H1 (cell line): ENCODE data around the gene ACAP3. TPM values are rescaled to one million over a fixed set of nuclear protein-coding genes. Genes with fewer than 3 reads are reported as not detected.

Experiments
- CTCF ChIA-PET: fragments of 300-600 bp; sonication (Branson Sonifier 250); formaldehyde crosslinking; loops from one replicate; lab custom pipeline; 2021; ENCODE audit not compliant: partially characterized antibody; lab: Charles Lee
- POLR2A ChIA-PET: fragments of 300-600 bp; sonication (Branson Sonifier 250); formaldehyde crosslinking; loops from one replicate; lab custom pipeline; 2021; ENCODE audit warnings: inconsistent platforms; ENCODE audit not compliant: partially characterized antibody; lab: Charles Lee
- DNase-seq, 2 experiments: peaks; one replicate each; pipeline versions ENCODE4 v3.0.0 to v3.0.0-alpha.2; 2010 to 2022; ENCODE audit warnings: low spot score in 2 of 2, low read depth in 1 of 2, mixed read lengths in 1 of 2
- FAIRE-seq: peaks from 2 replicates; lab custom pipeline; 2011; peaks lifted over from hg19 to GRCh38; lab: Jason Lieb, UNC
- H2AFZ ChIP-seq: 2 replicates; pipeline ENCODE4 v1.8.1; 2012; ENCODE audit warnings: low read length, inconsistent platforms
- H2AK5ac ChIP-seq: 2 replicates; pipeline ENCODE4 v1.6.1; 2013; ENCODE audit warnings: low read depth, low read length
- H2BK120ac ChIP-seq: replicated peaks from 2 replicates; pipeline ENCODE3; 2013; ENCODE audit warnings: low read depth, low read length, inconsistent platforms
- H2BK12ac ChIP-seq: 2 replicates; pipeline ENCODE4 v1.6.1; 2013; ENCODE audit warnings: low read depth, low read length
- H2BK15ac ChIP-seq: 2 replicates; pipeline ENCODE4 v1.6.1; 2013; ENCODE audit warnings: low read length
- H2BK20ac ChIP-seq: 2 replicates; pipeline ENCODE4 v1.6.1; 2013; ENCODE audit warnings: low read length
- H2BK5ac ChIP-seq: 2 replicates; pipeline ENCODE4 v1.6.1; 2013; ENCODE audit warnings: low read depth, low read length
- H3K14ac ChIP-seq: 2 replicates; pipeline ENCODE4 v1.6.1; 2013; ENCODE audit warnings: inconsistent platforms; ENCODE audit not compliant: insufficient read length
- H3K18ac ChIP-seq: 2 replicates; pipeline ENCODE4 v1.6.1; 2013; ENCODE audit warnings: low read length; ENCODE audit errors: extremely low read depth
- H3K23ac ChIP-seq: 2 replicates; pipeline ENCODE4 v1.6.1; 2013; ENCODE audit warnings: inconsistent platforms; ENCODE audit not compliant: insufficient read length
- H3K23me2 ChIP-seq: 2 replicates; pipeline ENCODE4 v1.6.1; 2013; ENCODE audit warnings: low read depth, low read length
- H3K27ac ChIP-seq: 2 replicates; pipeline ENCODE4 v1.6.1; 2011; ENCODE audit warnings: low read depth, low read length, inconsistent platforms
- H3K27me3 ChIP-seq, 4 experiments: replicated peaks in 1 of 4; 1 replicate in 1 of 4; 2 replicates in 3 of 4; pipeline versions ENCODE4 v1.6.1 to v1.8.1; 2011 to 2013; ENCODE audit warnings: low read length in 3 of 4, mild to moderate bottlenecking in 3 of 4, inconsistent platforms in 2 of 4, mixed read lengths in 2 of 4, moderate library complexity in 1 of 4; ENCODE audit not compliant: control insufficient read depth in 3 of 4, insufficient read depth in 3 of 4; ENCODE audit errors: extremely low read depth in 1 of 4
- H3K36me3 ChIP-seq, 4 experiments: 2 replicates each; pipeline versions ENCODE4 v1.6.1 to v1.8.1; 2011 to 2013; ENCODE audit warnings: mild to moderate bottlenecking in 4 of 4, low read length in 3 of 4, moderate library complexity in 2 of 4, control low read depth in 1 of 4, inconsistent platforms in 1 of 4; ENCODE audit not compliant: insufficient read depth in 4 of 4, control insufficient read depth in 2 of 4
- H3K4ac ChIP-seq: replicated peaks from 2 replicates; pipeline ENCODE3; 2013; ENCODE audit warnings: low read length, low read depth, mixed read lengths, inconsistent platforms; ENCODE audit not compliant: insufficient read length
- H3K4me1 ChIP-seq, 4 experiments: replicated peaks in 1 of 4; 1 replicate in 1 of 4; 2 replicates in 3 of 4; pipeline versions ENCODE4 v1.6.1 to v1.8.1; 2011 to 2013; ENCODE audit warnings: low read length in 3 of 4, inconsistent platforms in 2 of 4, mixed read lengths in 1 of 4; ENCODE audit not compliant: insufficient read depth in 4 of 4, control insufficient read depth in 3 of 4
- H3K4me2 ChIP-seq, 2 experiments: 2 replicates each; pipeline versions ENCODE4 v1.6.1 to v1.8.1; 2011 to 2013; ENCODE audit warnings: low read depth in 2 of 2, low read length in 2 of 2, control low read depth in 1 of 2, inconsistent platforms in 1 of 2, mild to moderate bottlenecking in 1 of 2; ENCODE audit not compliant: insufficient read depth in 1 of 2
- H3K4me3 ChIP-seq, 4 experiments: fragments of 200-600, 300-600 bp in 1 of 4; sonication (generic), shearing (Covaris generic), sonication (Bioruptor Twin) in 1 of 4; 2 replicates each; pipeline versions ENCODE4 v1.5.1 to v1.8.1; 2011 to 2016; ENCODE audit warnings: low read length in 4 of 4, low read depth in 3 of 4, control low read depth in 2 of 4, inconsistent platforms in 2 of 4, mild to moderate bottlenecking in 2 of 4, mixed read lengths in 1 of 4, moderate library complexity in 1 of 4; ENCODE audit not compliant: insufficient read depth in 2 of 4; ENCODE audit errors: extremely low read depth in 1 of 4
- H3K56ac ChIP-seq: replicated peaks from 2 replicates; pipeline ENCODE3; 2013; ENCODE audit warnings: low read depth, mild to moderate bottlenecking, mixed read lengths, low read length, inconsistent platforms; ENCODE audit not compliant: insufficient read length
- H3K79me1 ChIP-seq: 2 replicates; pipeline ENCODE4 v1.6.1; 2013; ENCODE audit warnings: low read depth, low read length, control low read depth
- H3K79me2 ChIP-seq, 2 experiments: 2 replicates each; pipeline versions ENCODE4 v1.6.1 to v1.8.1; 2012 to 2013; ENCODE audit warnings: low read length in 2 of 2, mild to moderate bottlenecking in 2 of 2, inconsistent platforms in 1 of 2; ENCODE audit not compliant: insufficient read depth in 2 of 2, control insufficient read depth in 1 of 2
- H3K9ac ChIP-seq, 4 experiments: replicated peaks in 1 of 4; 1 replicate in 1 of 4; 2 replicates in 3 of 4; pipeline versions ENCODE4 v1.6.1 to v1.8.1; 2011 to 2013; ENCODE audit warnings: low read depth in 3 of 4, low read length in 3 of 4, control low read depth in 2 of 4, mild to moderate bottlenecking in 2 of 4, moderate library complexity in 2 of 4, inconsistent platforms in 1 of 4; ENCODE audit errors: extremely low read depth in 1 of 4
- H3K9me3 ChIP-seq, 2 experiments: 2 replicates each; pipeline versions ENCODE4 v1.6.1 to v1.8.1; 2012 to 2013; ENCODE audit warnings: mild to moderate bottlenecking in 2 of 2, moderate library complexity in 2 of 2, control low read depth in 1 of 2, inconsistent platforms in 1 of 2, low read depth in 1 of 2, low read length in 1 of 2, mixed read lengths in 1 of 2; ENCODE audit not compliant: insufficient read depth in 2 of 2
- H4K20me1 ChIP-seq, 2 experiments: replicated peaks in 1 of 2; 2 replicates each; pipeline versions ENCODE3 to v1.8.1; 2011 to 2013; ENCODE audit warnings: inconsistent platforms in 2 of 2, low read length in 2 of 2, mild to moderate bottlenecking in 1 of 2; ENCODE audit not compliant: insufficient read depth in 2 of 2, control insufficient read depth in 1 of 2
- H4K5ac ChIP-seq: 2 replicates; pipeline ENCODE4 v1.6.1; 2013; ENCODE audit warnings: low read length, low read depth, mixed read lengths, inconsistent platforms; ENCODE audit not compliant: insufficient read length
- H4K8ac ChIP-seq: 2 replicates; pipeline ENCODE4 v1.8.0; 2013; ENCODE audit warnings: mild to moderate bottlenecking, moderate library complexity, low read length, inconsistent platforms; ENCODE audit not compliant: insufficient read depth; ENCODE audit errors: extremely low read depth
- H4K91ac ChIP-seq: replicated peaks from 2 replicates; pipeline ENCODE3; 2013; ENCODE audit warnings: low read length, mixed read lengths, inconsistent platforms; ENCODE audit not compliant: insufficient read length
- ATF3 ChIP-seq: IDR thresholded peaks from 2 replicates; pipeline ENCODE4 v1.6.1; 2011; ENCODE audit warnings: low read depth, mild to moderate bottlenecking, low read length; ENCODE audit not compliant: insufficient read depth
- BCL11A ChIP-seq, 2 experiments: IDR thresholded peaks; one replicate each; pipeline ENCODE4 v1.6.1; 2011; ENCODE audit warnings: low read depth in 2 of 2, low read length in 2 of 2, mild to moderate bottlenecking in 2 of 2
- BRCA1 ChIP-seq: IDR thresholded peaks from 2 replicates; pipeline ENCODE4 v1.6.1; 2012; ENCODE audit warnings: low read depth, low read length, improper control_type of control experiment
- CREB1 ChIP-seq: IDR thresholded peaks from 2 replicates; pipeline ENCODE4 v1.6.1; 2012; ENCODE audit warnings: inconsistent platforms
- KDM1A ChIP-seq: fragments of 200-600, 300-600 bp; sonication (generic); IDR thresholded peaks from 2 replicates; pipeline ENCODE4 v1.7.1; 2016; ENCODE audit warnings: mild to moderate bottlenecking, low read length, borderline replicate concordance
- KDM5A ChIP-seq: fragments of 200-600 bp; IDR thresholded peaks from 2 replicates; pipeline ENCODE4 v1.7.1; 2012; ENCODE audit warnings: mild to moderate bottlenecking, low read length, inconsistent platforms, mixed read lengths
- NRF1 ChIP-seq: IDR thresholded peaks from 2 replicates; pipeline ENCODE4 v1.6.1; 2011; ENCODE audit warnings: mild to moderate bottlenecking, low read depth, low read length, improper control_type of control experiment
- POU5F1 ChIP-seq: IDR thresholded peaks from 2 replicates; pipeline ENCODE4 v1.6.1; 2011; ENCODE audit warnings: low read depth, mild to moderate bottlenecking, low read length, moderate library complexity
- SAP30 ChIP-seq: fragments of 300-600 bp; sonication (generic); IDR thresholded peaks from 2 replicates; pipeline ENCODE4 v1.7.1; 2012; ENCODE audit warnings: low read length, moderate library complexity, mild to moderate bottlenecking, inconsistent platforms; ENCODE audit not compliant: insufficient read depth, insufficient replicate concordance
- SIN3A ChIP-seq, 2 experiments: IDR thresholded peaks in 1 of 2; conservative IDR thresholded peaks in 1 of 2; 2 replicates each; pipeline ENCODE4 v1.6.1; 2011 to 2012; ENCODE audit warnings: low read length in 2 of 2, improper control_type of control experiment in 1 of 2, low read depth in 1 of 2, mild to moderate bottlenecking in 1 of 2
- TAF7 ChIP-seq: optimal IDR thresholded peaks from 2 replicates; pipeline ENCODE3; 2011; ENCODE audit warnings: low read depth, mild to moderate bottlenecking, inconsistent platforms, low read length, moderate library complexity, borderline replicate concordance
- YY1 ChIP-seq: IDR thresholded peaks from 2 replicates; pipeline ENCODE4 v1.6.1; 2011; ENCODE audit warnings: low read depth, mild to moderate bottlenecking, low read length
- ZNF274 ChIP-seq: IDR thresholded peaks from 2 replicates; pipeline ENCODE4 v1.7.0; 2012; ENCODE audit warnings: low read length, borderline replicate concordance; ENCODE audit errors: extremely low read depth
- WGBS, 2 experiments: shearing (Covaris generic) in 1 of 2; methylation state at CpG; one replicate each; pipeline versions ENCODE4 v1.1.6 to v1.1.7; 2013 to 2015; ENCODE audit warnings: low lambda C conversion rate in 2 of 2, mixed read lengths in 2 of 2, inconsistent platforms in 1 of 2, low coverage in 1 of 2, missing lambda C conversion rate in 1 of 2; ENCODE audit not compliant: insufficient replicate concordance in 2 of 2, insufficient coverage in 1 of 2, insufficient read length in 1 of 2; ENCODE audit errors: extremely low coverage in 1 of 2, missing lambda C conversion rate in 1 of 2; 5-methylcytosine and 5-hydroxymethylcytosine counted together
- polyA plus RNA-seq, 7 experiments: library from polyadenylated mRNA; depleted of rRNA in 3 of 7; stranded (reverse) in 5 of 7; unstranded in 2 of 7; fragments of >200 nt in 5 of 7; fragments of 200-250 nt in 2 of 7; gene quantifications; 1 replicate in 5 of 7; 2 replicates in 1 of 7; 4 replicates in 1 of 7; pipeline versions ENCODE4 v1.2.1 to v1.2.3, GENCODE V29; 2011 to 2013; ENCODE audit warnings: missing spikeins in 2 of 7, mixed read lengths in 2 of 7
- total RNA-seq: library from RNA; stranded (reverse); fragmentation: NEBNext Ultra II Directional; extraction: Animal tissue kit (Norgen Biotek cat#: 25700); gene quantifications from 2 replicates; pipeline ENCODE4 v1.2.1, GENCODE V29; 2021

The ACAP3 gene
- total and polyA plus RNA-seq, 2 of the 8 experiments (the other 6 are each of a cell fraction or from before 2014, with no cell fraction given), result 14.8 to 28.3 TPM

GRCh38 chr1:1264026-1264425 lies 43.7 kb downstream of the ACAP3 start:
- Histone ChIP-seq H3K18ac (no peak overlapping the region), H3K27ac (no peak overlapping the region), H2BK5ac (no peak overlapping the region), H3K4me1 (peaks cover 0 to 2% (median under 1%) of the 10 kb centered on the region in 4 experiments; a peak in 1 of 7 replicates), H2AFZ (no peak overlapping the region), H2BK120ac (no peak overlapping the region), H3K4ac (no peak overlapping the region), H3K27me3 (no peaks in the 10 kb centered on the region), H3K23ac (no peak overlapping the region), H4K91ac (no peak overlapping the region), H2BK20ac (no peak overlapping the region), H4K5ac (no peak overlapping the region), H3K9me3 (no peaks in the 10 kb centered on the region), H3K36me3 (peaks cover 16 to 37% (median 23%) of the 10 kb centered on the region in 4 experiments), H3K79me2 (peaks cover 0 to 15% of the 10 kb centered on the region in 2 experiments; a peak in 2 of 4 replicates), H2BK15ac (no peak overlapping the region), H2BK12ac (no peak overlapping the region), H3K9ac (no peak overlapping the region), H3K56ac (no peak overlapping the region), H3K4me3 (no peak overlapping the region), H2AK5ac (no peak overlapping the region), H3K79me1 (peaks cover 20% of the 10 kb centered on the region), H3K4me2 (no peak overlapping the region), H4K20me1 (peaks cover 12 to 38% of the 10 kb centered on the region in 2 experiments), H3K23me2 (no peaks in the 10 kb centered on the region), H3K14ac (no peak overlapping the region), H4K8ac (no peak overlapping the region)
- ChIA-PET CTCF (interaction anchor here (0.6 to 2.7 kb wide), 13 partner anchors 9 to 401 kb away, joined by 3 to 11 read pairs (median 3); no protein-coding TSS in a partner anchor), POLR2A (interaction anchor here (1.5 kb wide), 1 partner anchor 74 kb away, joined by 3 read pairs; no protein-coding TSS in a partner anchor)
- WGBS, 2 experiments, result 92% methylated on average over 9 of the region's 9 CpGs; no CpG with 5 or more reads in 1 of the 2 experiments
- no peak for TF ChIP-seq YY1
- TF ChIP-seq ZNF274, result no peak
- TF ChIP-seq SAP30, result no peak
- TF ChIP-seq ATF3, result no peak
- no peak for TF ChIP-seq NRF1
- no peak for TF ChIP-seq KDM5A
- no peak for TF ChIP-seq CREB1
- no peak for TF ChIP-seq BCL11A (IDR thresholded peaks at IDR 0.05; ENCODE audit: low read depth in 2 of 2, low read length in 2 of 2)
- no peak for TF ChIP-seq POU5F1
- no peak for TF ChIP-seq SIN3A (conservative IDR thresholded peaks at IDR 0.05 in 1 of 2, IDR thresholded peaks at IDR 0.05 in 1 of 2; ENCODE audit: low read depth in 1 of 2, low read length in 2 of 2)
- TF ChIP-seq TAF7, result no peak
- no peak for TF ChIP-seq BRCA1
- no peak for TF ChIP-seq KDM1A
- FAIRE-seq (no peak), DNase-seq (no peak)
